Right atrium auricular region (tissue), 2 donors: Measurements from ENCODE around the gene FGD4. TPM values are rescaled to one million over a fixed set of nuclear protein-coding genes. Genes with fewer than 3 reads are reported as not detected.

Experiments used
- DNase-seq: peaks from one replicate; pipeline ENCODE4 v3.0.0-alpha.2; 2019; ENCODE audit warnings: low spot score
- H3K27ac ChIP-seq, 2 donors: fragments of 200-600 bp; sonication (generic); 1 replicate in 1 of 2; 2 replicates in 1 of 2; pipeline ENCODE4 v1.5.1; 2016 to 2019
- H3K27me3 ChIP-seq, 2 donors: fragments of 200-600 bp; sonication (generic); one replicate each; pipeline versions ENCODE4 v1.5.1 to v1.6.0; 2017 to 2019
- H3K36me3 ChIP-seq: fragments of 200-600 bp; sonication (generic); one replicate; pipeline ENCODE4 v1.5.1; 2016
- H3K4me1 ChIP-seq, 2 donors: fragments of 200-600 bp; sonication (generic); one replicate each; pipeline versions ENCODE4 v1.5.1 to v1.6.0; 2017 to 2019
- H3K4me3 ChIP-seq, 2 donors: fragments of 200-600 bp; sonication (generic); 1 replicate in 1 of 2; 2 replicates in 1 of 2; pipeline ENCODE4 v1.5.1; 2017 to 2019; ENCODE audit warnings: mild to moderate bottlenecking in 1 of 2, moderate library complexity in 1 of 2
- H3K9me3 ChIP-seq, 2 donors: fragments of 200-600 bp; sonication (generic); one replicate each; pipeline ENCODE4 v1.5.1; 2019
- total RNA-seq, 2 donors: library from RNA; depleted of rRNA; stranded (reverse); fragments of >200 nt; gene quantifications; one replicate each; pipeline ENCODE4 v1.1.0, GENCODE V29; 2016
- TF ChIP-seq, protein P1 (sequence below), 2 donors: fragments of 200-600 bp; sonication (generic); IDR thresholded peaks; one replicate each; pipeline ENCODE4 v1.5.1; 2019; ENCODE audit warnings: antibody characterized with exemption in 2 of 2

The FGD4 gene
- total RNA-seq, 2 donors from 2014 or later: 13.5 to 16.2 TPM

GRCh38 chr12:32467959-32468863 is 68.9 kb downstream of the FGD4 start:
- TF ChIP-seq, protein P1, sequence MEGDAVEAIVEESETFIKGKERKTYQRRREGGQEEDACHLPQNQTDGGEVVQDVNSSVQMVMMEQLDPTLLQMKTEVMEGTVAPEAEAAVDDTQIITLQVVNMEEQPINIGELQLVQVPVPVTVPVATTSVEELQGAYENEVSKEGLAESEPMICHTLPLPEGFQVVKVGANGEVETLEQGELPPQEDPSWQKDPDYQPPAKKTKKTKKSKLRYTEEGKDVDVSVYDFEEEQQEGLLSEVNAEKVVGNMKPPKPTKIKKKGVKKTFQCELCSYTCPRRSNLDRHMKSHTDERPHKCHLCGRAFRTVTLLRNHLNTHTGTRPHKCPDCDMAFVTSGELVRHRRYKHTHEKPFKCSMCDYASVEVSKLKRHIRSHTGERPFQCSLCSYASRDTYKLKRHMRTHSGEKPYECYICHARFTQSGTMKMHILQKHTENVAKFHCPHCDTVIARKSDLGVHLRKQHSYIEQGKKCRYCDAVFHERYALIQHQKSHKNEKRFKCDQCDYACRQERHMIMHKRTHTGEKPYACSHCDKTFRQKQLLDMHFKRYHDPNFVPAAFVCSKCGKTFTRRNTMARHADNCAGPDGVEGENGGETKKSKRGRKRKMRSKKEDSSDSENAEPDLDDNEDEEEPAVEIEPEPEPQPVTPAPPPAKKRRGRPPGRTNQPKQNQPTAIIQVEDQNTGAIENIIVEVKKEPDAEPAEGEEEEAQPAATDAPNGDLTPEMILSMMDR (IDR thresholded peaks at IDR 0.05): no peak
- Histone ChIP-seq H3K4me3 (no peak overlapping the region), H3K27ac (peak overlapping the region; percentile 37 to 64), H3K4me1 (peaks cover 0 to 12% of the 10 kb centered on the region in 2 donors), H3K36me3 (no peaks in the 10 kb centered on the region), H3K9me3 (no peaks in the 10 kb centered on the region), H3K27me3 (no peaks in the 10 kb centered on the region)
- no peak for DNase-seq

- Histone ChIP-seq H3K27me3 (no peaks in the 10 kb centered on the region), H3K4me1 (peaks cover 0 to 12% of the 10 kb centered on the region in 2 donors), H3K9me3 (no peaks in the 10 kb centered on the region), H3K27ac (no peak overlapping the region), H3K4me3 (no peak overlapping the region), H3K36me3 (no peaks in the 10 kb centered on the region)
- no peak for DNase-seq
- TF ChIP-seq, protein P1 (IDR thresholded peaks at IDR 0.05): no peak
Observed at GRCh38 chr12:32470936-32471470, 71.6 kb downstream of the FGD4 start.

GRCh38 chr12:32471591-32472001 is 72.2 kb downstream of the FGD4 start:
- Histone ChIP-seq H3K27me3 (no peaks in the 10 kb centered on the region), H3K4me1 (peaks cover 0 to 17% of the 10 kb centered on the region in 2 donors), H3K4me3 (no peak overlapping the region), H3K9me3 (no peaks in the 10 kb centered on the region), H3K27ac (no peak overlapping the region), H3K36me3 (no peaks in the 10 kb centered on the region)
- DNase-seq: no peak
- TF ChIP-seq, protein P1 (IDR thresholded peaks at IDR 0.05): no peak

- Histone ChIP-seq H3K4me1 (peaks cover 0 to 8% of the 10 kb centered on the region in 2 donors), H3K4me3 (no peak overlapping the region), H3K36me3 (no peaks in the 10 kb centered on the region), H3K27me3 (no peaks in the 10 kb centered on the region), H3K27ac (no peak overlapping the region), H3K9me3 (no peaks in the 10 kb centered on the region)
- TF ChIP-seq, protein P1 (IDR thresholded peaks at IDR 0.05): no peak
- no peak for DNase-seq
Observed at GRCh38 chr12:32475724-32476123, 76.4 kb downstream of the FGD4 start.

DNA sequence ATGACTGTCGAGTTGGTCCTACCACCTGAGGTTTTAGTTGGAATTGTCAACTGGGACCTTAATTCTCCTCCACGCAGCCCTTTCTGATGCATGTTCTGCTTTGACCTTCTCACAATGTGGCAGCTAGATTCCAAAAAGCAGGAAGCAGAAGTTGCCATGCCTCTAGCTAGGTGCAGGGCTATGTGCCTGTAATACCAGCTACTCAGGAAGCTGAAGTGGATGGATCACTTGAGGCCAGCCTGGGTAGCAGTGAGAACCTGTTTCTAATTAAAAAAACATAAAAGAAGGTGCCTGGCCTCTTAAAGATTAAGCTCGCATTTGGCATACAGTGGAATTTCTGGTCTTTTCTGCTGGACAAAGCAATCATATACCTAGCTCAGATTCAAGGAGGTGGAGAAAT is 77.1 kb downstream of the FGD4 start:
- Histone ChIP-seq H3K4me3 (no peak overlapping the region), H3K9me3 (no peaks in the 10 kb centered on the region), H3K27me3 (no peaks in the 10 kb centered on the region), H3K36me3 (no peaks in the 10 kb centered on the region), H3K27ac (no peak overlapping the region), H3K4me1 (peaks cover 0 to 8% of the 10 kb centered on the region in 2 donors)
- no peak for DNase-seq
- TF ChIP-seq, protein P1 (IDR thresholded peaks at IDR 0.05): no peak
